GM19193 (cell line): ENCODE data around the gene MUC4.

ENCODE experiments used
- POLR2A ChIP-seq: IDR thresholded peaks from 4 replicates; pipeline ENCODE4 v1.6.1; 2011; ENCODE audit not compliant: insufficient read depth, insufficient read length; ENCODE audit errors: extremely low read depth

Gene MUC4

GRCh38 chr3:195809291-195809785 lies 2.4 kb downstream of the MUC4 start:
- TF ChIP-seq POLR2A, result no peak

GRCh38 chr3:195808741-195809290 lies 2.9 kb downstream of the MUC4 start:
- TF ChIP-seq POLR2A, result no peak

GRCh38 chr3:195807681-195808121 lies 4.0 kb downstream of the MUC4 start:
- no peak for TF ChIP-seq POLR2A

- TF ChIP-seq POLR2A, result no peak
These were observed 4.9 kb downstream of the MUC4 start for GRCh38 chr3:195806916-195807231.

GRCh38 chr3:195806211-195806915 lies 5.4 kb downstream of the MUC4 start:
- no peak for TF ChIP-seq POLR2A

GRCh38 chr3:195805181-195805580 lies 6.5 kb downstream of the MUC4 start:
- no peak for TF ChIP-seq POLR2A

- no peak for TF ChIP-seq POLR2A
These were observed 8.3 kb downstream of the MUC4 start for GRCh38 chr3:195803289-195803908.

GRCh38 chr3:195802795-195803194 lies 8.9 kb downstream of the MUC4 start:
- no peak for TF ChIP-seq POLR2A

- TF ChIP-seq POLR2A, result no peak
These were observed 9.4 kb downstream of the MUC4 start for GRCh38 chr3:195802261-195802701.

GRCh38 chr3:195801251-195802183 lies 10.2 kb downstream of the MUC4 start:
- no peak for TF ChIP-seq POLR2A

- no peak for TF ChIP-seq POLR2A
These were observed 11.5 kb downstream of the MUC4 start for GRCh38 chr3:195800240-195800639.

GRCh38 chr3:195796795-195797194 lies 14.9 kb downstream of the MUC4 start:
- TF ChIP-seq POLR2A, result no peak

GRCh38 chr3:195794708-195795107 lies 17.0 kb downstream of the MUC4 start:
- no peak for TF ChIP-seq POLR2A

GRCh38 chr3:195790901-195791300 lies 20.8 kb downstream of the MUC4 start:
- TF ChIP-seq POLR2A, result no peak
